Measurements from ENCODE around the gene BPNT1. TPM values are rescaled to one million over a fixed set of nuclear protein-coding genes. Genes with fewer than 3 reads are reported as not detected.
A peak's percentile ranks its signal among the peaks of the same experiment; 100 is the strongest.
"Not testable (repeated sequence)": the region's sequence is repeated elsewhere in the genome, so short reads cannot be mapped to it uniquely, and the experiment has no call there.

The BPNT1 gene
- total RNA-seq, 1 experiment from 2014 or later: 48.3 TPM

DNA sequence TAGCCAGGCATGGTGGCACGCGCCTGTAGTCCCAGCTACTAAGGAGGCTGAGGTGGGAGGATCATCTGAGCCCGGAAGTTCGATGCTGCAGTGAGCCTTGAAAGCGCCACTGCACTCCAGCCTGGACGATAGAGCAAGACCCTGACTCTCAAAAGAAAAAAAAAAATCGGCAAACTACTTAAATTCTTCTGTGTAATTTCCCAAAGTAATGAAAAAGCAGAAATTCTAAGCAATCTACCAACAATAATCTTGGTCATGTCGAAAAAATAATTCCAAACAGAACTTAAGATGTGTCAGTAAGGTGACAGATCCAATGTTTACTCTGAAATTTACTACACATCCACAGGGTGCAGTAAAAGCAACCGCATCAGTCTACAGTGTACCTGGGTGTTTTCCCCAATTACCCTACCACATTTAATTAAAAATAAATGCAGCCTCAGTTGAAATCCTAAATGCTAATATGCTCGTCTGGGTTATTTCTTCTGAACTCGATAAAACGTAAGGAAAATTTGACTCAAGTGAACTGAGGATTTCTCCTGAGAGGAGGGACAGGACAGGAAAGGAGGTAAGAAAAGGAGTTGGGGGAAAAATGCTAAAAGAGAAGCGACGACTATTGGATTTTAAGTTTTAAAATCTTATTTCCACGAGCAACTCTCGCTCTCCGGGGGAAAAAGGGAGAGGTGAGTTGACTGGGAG lies 44.1 kb downstream of the BPNT1 start:
- DNase-seq: no peak
- H3K4me1 ChIP-seq: no peaks in the 10 kb centered on the region
- no peaks in the 10 kb centered on the region; the same call in 1 of the 2 replicates for H3K36me3 ChIP-seq
- H3K4me3 ChIP-seq: peak overlapping the region; percentile 74
- no peaks in the 10 kb centered on the region for H3K9me3 ChIP-seq (replicated peaks)
- no peaks in the 10 kb centered on the region for H3K27me3 ChIP-seq
- H3K27ac ChIP-seq: peak overlapping the region; percentile 19

- DNase-seq: no peak
- Histone ChIP-seq H3K27ac (no peak overlapping the region), H3K27me3 (no peaks in the 10 kb centered on the region), H3K4me3 (no peak overlapping the region), H3K36me3 (peaks cover 6% of the 10 kb centered on the region; the same call in 1 of the 2 replicates), H3K9me3 (replicated peaks) (no peaks in the 10 kb centered on the region), H3K4me1 (no peaks in the 10 kb centered on the region)
These were observed 44.8 kb downstream of the BPNT1 start for GRCh38 chr1:220044678-220045355.

DNA sequence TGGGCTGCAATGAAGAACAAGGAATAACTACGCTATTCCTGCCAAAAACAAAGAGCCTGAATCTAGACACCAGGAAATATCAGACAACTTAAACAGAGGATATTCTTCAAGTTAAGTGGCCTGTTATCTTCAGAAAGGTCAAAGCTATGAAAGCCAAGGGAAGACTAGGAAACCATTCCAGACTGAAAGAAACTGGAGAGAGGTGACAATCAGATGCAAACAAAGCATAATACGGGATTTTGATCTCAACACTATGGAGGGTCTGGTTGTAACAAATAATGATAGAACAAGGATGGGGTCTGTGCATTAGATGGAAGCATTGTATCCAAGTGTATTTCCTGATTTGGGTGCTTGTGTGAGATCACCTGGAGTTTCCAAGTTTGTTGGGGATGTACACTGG lies 45.9 kb downstream of the BPNT1 start:
- H3K27ac ChIP-seq: no peak overlapping the region
- H3K9me3 ChIP-seq (replicated peaks): no peaks in the 10 kb centered on the region
- H3K27me3 ChIP-seq: no peaks in the 10 kb centered on the region
- no peak for DNase-seq
- H3K4me3 ChIP-seq: no peak overlapping the region
- H3K36me3 ChIP-seq: peaks cover 17% of the 10 kb centered on the region
- no peaks in the 10 kb centered on the region for H3K4me1 ChIP-seq

GRCh38 chr1:220040028-220040596 lies 49.5 kb downstream of the BPNT1 start:
- Histone ChIP-seq H3K36me3 (peaks cover 26% of the 10 kb centered on the region), H3K4me3 (no peak overlapping the region), H3K4me1 (no peaks in the 10 kb centered on the region), H3K9me3 (replicated peaks) (no peaks in the 10 kb centered on the region), H3K27ac (no peak overlapping the region), H3K27me3 (no peaks in the 10 kb centered on the region)
- no peak for DNase-seq

- Histone ChIP-seq H3K36me3 (peaks cover 32% of the 10 kb centered on the region), H3K4me3 (no peak overlapping the region), H3K4me1 (no peaks in the 10 kb centered on the region), H3K9me3 (replicated peaks) (no peaks in the 10 kb centered on the region), H3K27me3 (no peaks in the 10 kb centered on the region), H3K27ac (no peak overlapping the region)
- DNase-seq: no peak
These were observed 50.9 kb downstream of the BPNT1 start for GRCh38 chr1:220038640-220039039.

DNA sequence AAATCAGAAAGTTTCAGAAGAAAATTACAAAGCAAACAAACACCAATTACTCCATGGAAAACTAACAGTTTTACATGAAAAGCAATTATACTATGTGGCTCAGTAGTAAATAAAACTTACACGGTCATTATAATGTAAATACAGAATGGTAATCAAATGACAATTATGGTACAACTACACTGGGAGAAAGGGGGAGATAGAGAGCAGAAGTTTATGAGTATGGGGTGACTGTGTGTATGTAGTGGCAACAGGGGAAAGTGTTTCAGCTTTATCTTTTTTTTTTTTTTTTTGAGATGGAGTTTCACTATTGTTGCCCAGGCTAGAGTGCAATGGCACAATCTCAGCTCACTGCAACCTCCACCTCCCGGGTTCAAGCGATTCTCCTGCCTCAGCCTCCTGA lies 51.8 kb downstream of the BPNT1 start:
- H3K4me3 ChIP-seq; H3K27me3 ChIP-seq; DNase-seq; H3K4me1 ChIP-seq; H3K27ac ChIP-seq; H3K9me3 ChIP-seq (replicated peaks): not testable (repeated sequence)
- H3K36me3 ChIP-seq: peaks cover 38% of the 10 kb centered on the region

- Histone ChIP-seq H3K36me3 (peaks cover 52% of the 10 kb centered on the region), H3K4me1 (no peaks in the 10 kb centered on the region), H3K27ac (no peak overlapping the region), H3K27me3 (no peaks in the 10 kb centered on the region), H3K9me3 (replicated peaks) (no peaks in the 10 kb centered on the region), H3K4me3 (no peak overlapping the region)
- DNase-seq: no peak
These were observed 56.7 kb downstream of the BPNT1 start for GRCh38 chr1:220032911-220033310.

GRCh38 chr1:220031287-220031686 lies 58.3 kb downstream of the BPNT1 start:
- H3K36me3 ChIP-seq: peaks cover 51% of the 10 kb centered on the region

GRCh38 chr1:220028346-220028895 lies 61.2 kb downstream of the BPNT1 start:
- Histone ChIP-seq H3K27ac (no peak overlapping the region), H3K4me3 (no peak overlapping the region), H3K36me3 (peaks cover 53% of the 10 kb centered on the region), H3K9me3 (replicated peaks) (no peaks in the 10 kb centered on the region), H3K4me1 (no peaks in the 10 kb centered on the region), H3K27me3 (no peaks in the 10 kb centered on the region)
- DNase-seq: no peak

More at GRCh38 chr1:220031287-220031686, 58.3 kb downstream of the BPNT1 start:
- no peak for DNase-seq
- no peaks in the 10 kb centered on the region for H3K27me3 ChIP-seq
- no peaks in the 10 kb centered on the region for H3K4me1 ChIP-seq
- no peak overlapping the region for H3K27ac ChIP-seq
- no peak overlapping the region for H3K4me3 ChIP-seq
- no peaks in the 10 kb centered on the region for H3K9me3 ChIP-seq (replicated peaks)

GRCh38 chr1:220019071-220019470 lies 70.5 kb downstream of the BPNT1 start:
- Histone ChIP-seq H3K27ac (no peak overlapping the region), H3K27me3 (no peaks in the 10 kb centered on the region), H3K36me3 (peaks cover 46% of the 10 kb centered on the region), H3K4me3 (no peak overlapping the region), H3K9me3 (replicated peaks) (no peaks in the 10 kb centered on the region), H3K4me1 (no peaks in the 10 kb centered on the region)
- DNase-seq: no peak

DNA sequence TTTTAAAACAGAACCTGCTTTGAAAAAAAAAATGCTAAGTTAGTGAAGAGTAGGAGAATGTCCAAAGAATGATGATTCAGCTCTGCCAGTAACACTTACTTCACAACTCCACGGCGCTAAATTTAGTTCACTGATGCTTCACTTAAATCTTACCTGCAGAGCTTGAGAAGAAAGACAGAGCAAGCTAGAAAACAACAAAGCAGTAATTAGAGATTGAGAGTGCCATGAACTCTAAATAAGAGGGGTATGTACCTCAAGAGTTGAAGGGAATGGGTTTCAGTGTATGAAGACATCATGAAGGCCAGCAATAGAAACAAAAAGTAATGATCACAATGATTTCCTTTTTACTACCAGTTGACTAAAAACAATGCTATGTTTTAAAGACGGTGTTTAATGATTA lies 76.1 kb downstream of the BPNT1 start:
- no peak overlapping the region for H3K4me3 ChIP-seq
- peaks cover 36% of the 10 kb centered on the region for H3K36me3 ChIP-seq
- DNase-seq: no peak
- no peaks in the 10 kb centered on the region for H3K4me1 ChIP-seq
- H3K27ac ChIP-seq: no peak overlapping the region
- no peaks in the 10 kb centered on the region for H3K9me3 ChIP-seq (replicated peaks)
- no peaks in the 10 kb centered on the region for H3K27me3 ChIP-seq

GRCh38 chr1:220012259-220012658 lies 77.3 kb downstream of the BPNT1 start:
- peak in 1 of 2 experiments; percentile 17 for DNase-seq
- H3K4me1 ChIP-seq: no peaks in the 10 kb centered on the region
- no peaks in the 10 kb centered on the region for H3K9me3 ChIP-seq (replicated peaks)
- H3K27me3 ChIP-seq: no peaks in the 10 kb centered on the region
- H3K27ac ChIP-seq: no peak overlapping the region
- H3K4me3 ChIP-seq: no peak overlapping the region
- H3K36me3 ChIP-seq: peaks cover 33% of the 10 kb centered on the region

GRCh38 chr1:220011620-220012019 lies 78.0 kb downstream of the BPNT1 start:
- Histone ChIP-seq H3K4me3 (no peak overlapping the region), H3K9me3 (replicated peaks) (no peaks in the 10 kb centered on the region), H3K4me1 (no peaks in the 10 kb centered on the region), H3K36me3 (peaks cover 34% of the 10 kb centered on the region), H3K27ac (no peak overlapping the region), H3K27me3 (no peaks in the 10 kb centered on the region)
- DNase-seq: no peak

Data from SJCRH30 (cell line).